SK-N-SH treated with all-trans-retinoic acid at 6 μM for 48 hours (cell line): Measurements from ENCODE around the gene SNUPN.

ENCODE experiments used
- ATAC-seq: fragments of 200-7000 bp; cut with Tn5 transposase; 3 replicates; pipeline ENCODE4 v1.9.1; 2020; ENCODE audit warnings: mild to moderate bottlenecking, moderate library complexity
- ARNTL ChIP-seq: fragments of 450-650 bp; formaldehyde crosslinking; IDR thresholded peaks from 2 replicates; pipeline ENCODE4 v1.5.0; 2020; ENCODE audit warnings: low read depth, mild to moderate bottlenecking, moderate library complexity, borderline replicate concordance
- BACH2 ChIP-seq: fragments of 250-450 bp; sonication (Bioruptor Pico); IDR thresholded peaks from 2 replicates; pipeline ENCODE4 v1.9.0; 2021; ENCODE audit warnings: mild to moderate bottlenecking, borderline replicate concordance
- ESRRG ChIP-seq: fragments of 250-450 bp; sonication (Bioruptor Pico); IDR thresholded peaks from 2 replicates; pipeline ENCODE4 v1.6.1; 2021; ENCODE audit warnings: mild to moderate bottlenecking
- GLIS3 ChIP-seq: fragments of 250-450 bp; sonication (Bioruptor Pico); IDR thresholded peaks from 2 replicates; pipeline ENCODE4 v1.5.0; 2020; ENCODE audit warnings: mild to moderate bottlenecking, moderate library complexity
- PPARA ChIP-seq: fragments of 250-450 bp; sonication (Bioruptor Pico); IDR thresholded peaks from 2 replicates; pipeline ENCODE4 v1.5.0; 2020; ENCODE audit warnings: mild to moderate bottlenecking, borderline replicate concordance
- RARB ChIP-seq: fragments of 250-450 bp; sonication (Bioruptor Pico); IDR thresholded peaks from 2 replicates; pipeline ENCODE4 v1.8.0; 2021; ENCODE audit warnings: mild to moderate bottlenecking, moderate library complexity
- SNAI2 ChIP-seq: fragments of 250-450 bp; sonication (Bioruptor Pico); IDR thresholded peaks from 2 replicates; pipeline ENCODE4 v1.5.0; 2020; ENCODE audit warnings: mild to moderate bottlenecking, moderate library complexity
- TOX ChIP-seq: fragments of 250-450 bp; sonication (Bioruptor Pico); IDR thresholded peaks from 2 replicates; pipeline ENCODE4 v1.8.0; 2021; ENCODE audit warnings: mild to moderate bottlenecking, moderate library complexity, borderline replicate concordance
- ZC3H10 ChIP-seq: fragments of 250-450 bp; sonication (Bioruptor Pico); IDR thresholded peaks from 2 replicates; pipeline ENCODE4 v1.5.1; 2021; ENCODE audit warnings: mild to moderate bottlenecking, moderate library complexity
- ZFP3 ChIP-seq: fragments of 250-450 bp; sonication (Bioruptor Pico); IDR thresholded peaks from 2 replicates; pipeline ENCODE4 v1.5.0; 2020; ENCODE audit warnings: mild to moderate bottlenecking, moderate library complexity
- ZFP30 ChIP-seq: fragments of 450-650 bp; formaldehyde crosslinking; IDR thresholded peaks from 2 replicates; pipeline ENCODE4 v1.5.0; 2022; ENCODE audit warnings: mild to moderate bottlenecking, moderate library complexity
- ZNF565 ChIP-seq: fragments of 450-650 bp; formaldehyde crosslinking; conservative IDR thresholded peaks from 2 replicates; pipeline ENCODE4 v1.5.0; 2020; ENCODE audit warnings: low read depth, mild to moderate bottlenecking, moderate library complexity
- ZNF70 ChIP-seq: fragments of 450-650 bp; formaldehyde crosslinking; IDR thresholded peaks from 2 replicates; pipeline ENCODE4 v1.5.0; 2020; ENCODE audit warnings: mild to moderate bottlenecking, moderate library complexity
- ZNF8 ChIP-seq: fragments of 450-650 bp; formaldehyde crosslinking; IDR thresholded peaks from 2 replicates; pipeline ENCODE4 v1.5.0; 2020; ENCODE audit warnings: mild to moderate bottlenecking, moderate library complexity
- TF ChIP-seq, protein P1 (sequence below): fragments of 250-450 bp; sonication (Bioruptor Pico); IDR thresholded peaks from 2 replicates; pipeline ENCODE4 v1.5.1; 2020; ENCODE audit warnings: low read depth, mild to moderate bottlenecking, moderate library complexity
- TF ChIP-seq, protein P2 (sequence below): fragments of 250-450 bp; sonication (Bioruptor Pico); IDR thresholded peaks from 2 replicates; pipeline ENCODE4 v1.5.1; 2021; ENCODE audit warnings: mild to moderate bottlenecking, moderate library complexity
- TF ChIP-seq, protein P3 (sequence below): fragments of 250-450 bp; sonication (Bioruptor Pico); IDR thresholded peaks from 2 replicates; pipeline ENCODE4 v1.5.0; 2020; ENCODE audit warnings: mild to moderate bottlenecking, moderate library complexity
- TF ChIP-seq, protein P4 (sequence below): fragments of 250-450 bp; sonication (Bioruptor Pico); IDR thresholded peaks from 2 replicates; pipeline ENCODE4 v1.8.0; 2020; ENCODE audit warnings: mild to moderate bottlenecking, moderate library complexity, borderline replicate concordance

SNUPN gene

DNA sequence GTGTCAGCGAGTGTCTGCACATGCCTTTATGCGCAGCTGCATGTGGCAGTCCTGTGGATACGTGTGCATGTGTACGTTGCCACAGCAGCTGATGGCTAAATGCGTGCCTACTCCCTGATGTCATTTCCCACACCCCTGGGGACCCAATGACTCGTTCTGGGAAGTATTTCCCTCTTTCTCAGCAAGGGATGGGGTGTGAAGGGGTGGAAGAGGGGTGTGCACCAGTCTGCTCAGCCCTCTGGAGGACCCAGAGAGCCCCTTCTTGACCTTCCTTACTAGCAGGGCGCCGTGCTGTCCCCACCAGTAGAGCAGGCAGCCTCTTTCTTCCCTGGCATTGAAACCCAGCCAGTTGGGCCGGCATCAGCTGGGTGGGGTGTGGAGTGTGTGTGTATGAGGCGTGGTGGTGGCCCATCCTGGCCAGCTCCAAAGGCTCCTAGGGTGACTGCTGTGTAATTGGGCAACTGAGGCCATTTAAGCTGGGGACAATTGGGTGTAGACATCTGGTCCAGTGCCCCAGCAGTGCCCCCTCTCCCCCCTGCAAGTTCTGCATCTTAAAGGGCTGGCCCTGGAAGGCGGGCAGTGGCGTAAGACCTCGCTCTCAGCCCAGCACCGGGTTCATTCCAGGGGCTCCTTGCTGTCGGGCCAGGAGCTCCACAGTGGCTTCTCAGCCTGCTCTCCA, 41.4 kb upstream of the SNUPN start:
- peak; percentile 86 for ATAC-seq
- TF ChIP-seq BACH2 (CRISPR knock-in tag) (no peak), ZFP3 (no peak), TOX (no peak)
- TF ChIP-seq, protein P1, sequence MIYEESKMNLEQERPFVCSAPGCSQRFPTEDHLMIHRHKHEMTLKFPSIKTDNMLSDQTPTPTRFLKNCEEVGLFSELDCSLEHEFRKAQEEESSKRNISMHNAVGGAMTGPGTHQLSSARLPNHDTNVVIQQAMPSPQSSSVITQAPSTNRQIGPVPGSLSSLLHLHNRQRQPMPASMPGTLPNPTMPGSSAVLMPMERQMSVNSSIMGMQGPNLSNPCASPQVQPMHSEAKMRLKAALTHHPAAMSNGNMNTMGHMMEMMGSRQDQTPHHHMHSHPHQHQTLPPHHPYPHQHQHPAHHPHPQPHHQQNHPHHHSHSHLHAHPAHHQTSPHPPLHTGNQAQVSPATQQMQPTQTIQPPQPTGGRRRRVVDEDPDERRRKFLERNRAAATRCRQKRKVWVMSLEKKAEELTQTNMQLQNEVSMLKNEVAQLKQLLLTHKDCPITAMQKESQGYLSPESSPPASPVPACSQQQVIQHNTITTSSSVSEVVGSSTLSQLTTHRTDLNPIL (CRISPR knock-in tag): no peak
- TF ChIP-seq, protein P2, sequence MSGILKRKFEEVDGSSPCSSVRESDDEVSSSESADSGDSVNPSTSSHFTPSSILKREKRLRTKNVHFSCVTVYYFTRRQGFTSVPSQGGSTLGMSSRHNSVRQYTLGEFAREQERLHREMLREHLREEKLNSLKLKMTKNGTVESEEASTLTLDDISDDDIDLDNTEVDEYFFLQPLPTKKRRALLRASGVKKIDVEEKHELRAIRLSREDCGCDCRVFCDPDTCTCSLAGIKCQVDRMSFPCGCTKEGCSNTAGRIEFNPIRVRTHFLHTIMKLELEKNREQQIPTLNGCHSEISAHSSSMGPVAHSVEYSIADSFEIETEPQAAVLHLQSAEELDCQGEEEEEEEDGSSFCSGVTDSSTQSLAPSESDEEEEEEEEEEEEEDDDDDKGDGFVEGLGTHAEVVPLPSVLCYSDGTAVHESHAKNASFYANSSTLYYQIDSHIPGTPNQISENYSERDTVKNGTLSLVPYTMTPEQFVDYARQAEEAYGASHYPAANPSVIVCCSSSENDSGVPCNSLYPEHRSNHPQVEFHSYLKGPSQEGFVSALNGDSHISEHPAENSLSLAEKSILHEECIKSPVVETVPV (CRISPR knock-in tag): no peak

DNA sequence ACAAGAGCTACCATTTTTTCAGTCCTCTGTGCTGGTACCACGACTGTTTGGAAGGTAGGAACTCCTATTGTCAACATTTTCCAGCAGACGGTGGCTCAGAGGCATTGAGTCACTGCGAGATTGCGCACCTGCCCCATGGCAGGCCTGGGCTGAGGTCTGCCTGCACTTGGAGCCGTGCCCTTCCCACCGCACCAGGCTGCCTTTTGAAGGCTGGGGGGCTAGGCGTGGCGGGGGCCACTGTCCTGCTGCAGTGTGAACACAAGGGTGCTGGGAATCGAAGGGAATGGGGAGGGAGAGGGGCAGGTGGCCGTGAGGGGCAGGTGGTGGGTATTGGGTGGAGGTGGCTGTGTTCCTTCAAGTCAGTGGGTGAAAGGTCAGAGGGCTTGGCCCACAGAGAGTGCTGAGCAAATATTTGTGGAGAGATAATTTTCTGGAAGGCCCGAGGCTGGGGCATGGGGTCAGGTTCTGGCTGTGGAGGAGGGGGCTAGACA, 38.5 kb upstream of the SNUPN start:
- ATAC-seq: no peak
- no peak for TF ChIP-seq ZNF70 (CRISPR knock-in tag)

DNA sequence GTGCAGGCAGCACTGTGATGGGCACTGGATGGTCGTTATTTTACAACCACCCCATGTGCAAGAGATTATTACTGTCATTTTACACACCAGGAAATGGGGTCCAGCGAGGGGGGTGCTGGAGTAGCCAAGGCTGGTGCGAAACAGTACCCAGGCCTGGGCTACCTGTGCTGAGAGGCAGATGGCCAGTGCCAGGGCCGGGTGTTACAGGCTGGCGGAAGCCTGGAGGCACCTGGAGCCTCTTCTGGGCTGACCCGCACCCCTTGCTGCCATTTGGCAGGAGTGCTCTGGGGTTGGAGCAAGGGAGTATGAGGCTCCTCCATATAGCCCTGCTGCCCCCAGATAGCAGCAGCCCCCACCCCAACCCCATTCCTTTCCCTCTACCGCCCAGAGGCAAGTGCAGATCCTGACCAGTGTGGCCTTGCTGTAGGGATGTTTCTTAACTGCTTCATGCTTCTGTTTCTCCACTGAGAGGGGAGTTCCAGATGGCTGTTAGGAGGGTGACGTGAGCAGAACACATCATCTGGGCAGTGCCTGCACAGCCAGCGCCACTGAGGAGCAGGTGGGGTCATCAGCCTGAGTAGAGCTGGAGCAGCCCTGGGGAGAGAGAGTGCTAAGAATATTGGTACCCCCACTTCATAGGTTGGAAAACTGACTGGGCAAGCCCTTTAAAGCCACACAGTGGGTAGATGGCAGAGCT, 37.4 kb upstream of the SNUPN start:
- no peak for ATAC-seq
- TF ChIP-seq ZFP30 (CRISPR knock-in tag): no peak
- TF ChIP-seq, protein P1 (CRISPR knock-in tag): no peak
- no peak for TF ChIP-seq PPARA (CRISPR knock-in tag)
- TF ChIP-seq, protein P3, sequence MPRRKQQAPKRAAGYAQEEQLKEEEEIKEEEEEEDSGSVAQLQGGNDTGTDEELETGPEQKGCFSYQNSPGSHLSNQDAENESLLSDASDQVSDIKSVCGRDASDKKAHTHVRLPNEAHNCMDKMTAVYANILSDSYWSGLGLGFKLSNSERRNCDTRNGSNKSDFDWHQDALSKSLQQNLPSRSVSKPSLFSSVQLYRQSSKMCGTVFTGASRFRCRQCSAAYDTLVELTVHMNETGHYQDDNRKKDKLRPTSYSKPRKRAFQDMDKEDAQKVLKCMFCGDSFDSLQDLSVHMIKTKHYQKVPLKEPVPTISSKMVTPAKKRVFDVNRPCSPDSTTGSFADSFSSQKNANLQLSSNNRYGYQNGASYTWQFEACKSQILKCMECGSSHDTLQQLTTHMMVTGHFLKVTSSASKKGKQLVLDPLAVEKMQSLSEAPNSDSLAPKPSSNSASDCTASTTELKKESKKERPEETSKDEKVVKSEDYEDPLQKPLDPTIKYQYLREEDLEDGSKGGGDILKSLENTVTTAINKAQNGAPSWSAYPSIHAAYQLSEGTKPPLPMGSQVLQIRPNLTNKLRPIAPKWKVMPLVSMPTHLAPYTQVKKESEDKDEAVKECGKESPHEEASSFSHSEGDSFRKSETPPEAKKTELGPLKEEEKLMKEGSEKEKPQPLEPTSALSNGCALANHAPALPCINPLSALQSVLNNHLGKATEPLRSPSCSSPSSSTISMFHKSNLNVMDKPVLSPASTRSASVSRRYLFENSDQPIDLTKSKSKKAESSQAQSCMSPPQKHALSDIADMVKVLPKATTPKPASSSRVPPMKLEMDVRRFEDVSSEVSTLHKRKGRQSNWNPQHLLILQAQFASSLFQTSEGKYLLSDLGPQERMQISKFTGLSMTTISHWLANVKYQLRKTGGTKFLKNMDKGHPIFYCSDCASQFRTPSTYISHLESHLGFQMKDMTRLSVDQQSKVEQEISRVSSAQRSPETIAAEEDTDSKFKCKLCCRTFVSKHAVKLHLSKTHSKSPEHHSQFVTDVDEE (CRISPR knock-in tag): no peak
- TF ChIP-seq ZNF565: no peak
- TF ChIP-seq BACH2 (CRISPR knock-in tag): no peak
- no peak for TF ChIP-seq RARB (CRISPR knock-in tag)
- TF ChIP-seq ZC3H10: no peak
- TF ChIP-seq, protein P4, sequence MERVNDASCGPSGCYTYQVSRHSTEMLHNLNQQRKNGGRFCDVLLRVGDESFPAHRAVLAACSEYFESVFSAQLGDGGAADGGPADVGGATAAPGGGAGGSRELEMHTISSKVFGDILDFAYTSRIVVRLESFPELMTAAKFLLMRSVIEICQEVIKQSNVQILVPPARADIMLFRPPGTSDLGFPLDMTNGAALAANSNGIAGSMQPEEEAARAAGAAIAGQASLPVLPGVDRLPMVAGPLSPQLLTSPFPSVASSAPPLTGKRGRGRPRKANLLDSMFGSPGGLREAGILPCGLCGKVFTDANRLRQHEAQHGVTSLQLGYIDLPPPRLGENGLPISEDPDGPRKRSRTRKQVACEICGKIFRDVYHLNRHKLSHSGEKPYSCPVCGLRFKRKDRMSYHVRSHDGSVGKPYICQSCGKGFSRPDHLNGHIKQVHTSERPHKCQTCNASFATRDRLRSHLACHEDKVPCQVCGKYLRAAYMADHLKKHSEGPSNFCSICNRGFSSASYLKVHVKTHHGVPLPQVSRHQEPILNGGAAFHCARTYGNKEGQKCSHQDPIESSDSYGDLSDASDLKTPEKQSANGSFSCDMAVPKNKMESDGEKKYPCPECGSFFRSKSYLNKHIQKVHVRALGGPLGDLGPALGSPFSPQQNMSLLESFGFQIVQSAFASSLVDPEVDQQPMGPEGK: no peak
- no peak for TF ChIP-seq SNAI2 (CRISPR knock-in tag)
- no peak for TF ChIP-seq ARNTL (CRISPR knock-in tag)
- TF ChIP-seq, protein P2 (CRISPR knock-in tag): no peak
- no peak for TF ChIP-seq ZNF8 (CRISPR knock-in tag)

DNA sequence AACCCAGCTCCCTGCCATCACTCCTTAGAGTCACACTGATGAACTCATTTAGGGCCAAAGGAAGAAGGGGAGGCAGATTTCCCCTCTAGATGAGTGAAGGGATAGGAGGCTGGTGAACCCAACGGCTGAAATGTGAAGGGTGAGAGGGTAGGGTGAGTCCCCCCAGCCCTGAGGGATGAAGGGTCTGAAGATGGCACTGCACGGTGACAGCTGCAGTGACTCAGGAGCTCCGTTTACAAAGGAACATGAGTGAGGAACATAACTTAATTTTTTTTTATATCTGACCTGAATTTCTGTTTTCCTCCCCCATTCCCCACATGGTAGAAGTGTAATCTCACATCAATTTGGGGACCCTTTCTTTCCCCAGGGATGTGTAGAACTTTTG, 36.2 kb upstream of the SNUPN start:
- TF ChIP-seq ZNF70 (CRISPR knock-in tag) (no peak), ESRRG (CRISPR knock-in tag) (no peak), TOX (no peak), GLIS3 (CRISPR knock-in tag) (no peak), ZNF565 (no peak), ZFP30 (CRISPR knock-in tag) (no peak)
- TF ChIP-seq, protein P2 (CRISPR knock-in tag): no peak
- TF ChIP-seq, all 23 proteins: peak for 0
- no peak for ATAC-seq
